ENCODE data around the gene GRHPR. TPM values are rescaled to one million over a fixed set of nuclear protein-coding genes. Genes with fewer than 3 reads are reported as not detected.

GRHPR gene
- total and polyA plus RNA-seq, 10 of the 15 experiments (the other 5 are each of a cell fraction or from before 2014, with no cell fraction given), result 52.4 to 194 (median 126) TPM

DNA sequence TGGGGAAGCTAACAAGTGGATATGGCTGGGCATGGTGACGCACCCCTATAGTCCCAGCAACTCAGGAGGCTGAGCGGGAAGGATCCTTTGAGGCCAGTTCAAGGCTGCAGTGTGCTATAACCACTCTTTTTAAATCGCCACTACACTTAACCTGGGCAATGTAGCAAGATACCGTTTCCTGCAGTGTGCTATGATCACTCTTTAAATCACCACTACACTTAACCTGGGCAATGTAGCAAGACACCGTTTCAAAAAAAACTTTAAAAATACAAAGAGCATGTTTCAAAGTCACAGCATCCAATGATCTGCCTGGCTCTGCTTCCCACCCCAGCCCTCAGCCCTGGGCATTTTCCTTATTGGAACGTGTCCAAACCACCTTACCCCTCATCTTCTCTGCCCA lies 14.5 kb downstream of the GRHPR start:
- POLR2A ChIA-PET, result no interaction called here
- 97% methylated on average over 6 of the region's 6 CpGs for WGBS (ENCODE audit: insufficient coverage, insufficient replicate concordance, low lambda C conversion rate, missing lambda C conversion rate)

More for the DNA sequence above, 14.5 kb downstream of the GRHPR start:
- no peaks in the 10 kb centered on the region for H3K27me3 ChIP-seq (replicated peaks in 1 of 2; ENCODE audit: control insufficient read depth in 2 of 2, insufficient read depth in 2 of 2, low read length in 1 of 2)
- CTCF ChIA-PET, result interaction anchor here (0.7 kb wide), 1 partner anchor 15 kb away, joined by 3 read pairs; no protein-coding TSS in a partner anchor
- no peaks in the 10 kb centered on the region for H3K4me1 ChIP-seq (ENCODE audit: control insufficient read depth, insufficient read depth, low read length)
- BruUV-seq (replicated peaks), result no TSS peak
- FAIRE-seq (no peak), ATAC-seq (no peak), DNase-seq (ENCODE audit: low read depth, low spot score) (no peak)
- no peaks in the 10 kb centered on the region for H3K9me3 ChIP-seq (replicated peaks; ENCODE audit: control insufficient read depth, insufficient read depth, low read length)
- H3K4me3 ChIP-seq, result no peak overlapping the region
- TF ChIP-seq GABPA (IDR thresholded peaks at IDR 0.05; ENCODE audit: low read depth) (no peak), ZNF622 (IDR thresholded peaks at IDR 0.05) (no peak), IKZF2 (IDR thresholded peaks at IDR 0.05) (no peak), NFYA (IDR thresholded peaks at IDR 0.05; ENCODE audit: borderline replicate concordance, low read depth, low read length) (no peak), SP1 (IDR thresholded peaks at IDR 0.05; ENCODE audit: low read depth, low read length) (no peak), POLR2A (IDR thresholded peaks at IDR 0.05; ENCODE audit: low read depth, low read length) (0 out of 2 replicates have a peak, but pooled peaks have one; percentile 5)
- TF ChIP-seq, protein P1, sequence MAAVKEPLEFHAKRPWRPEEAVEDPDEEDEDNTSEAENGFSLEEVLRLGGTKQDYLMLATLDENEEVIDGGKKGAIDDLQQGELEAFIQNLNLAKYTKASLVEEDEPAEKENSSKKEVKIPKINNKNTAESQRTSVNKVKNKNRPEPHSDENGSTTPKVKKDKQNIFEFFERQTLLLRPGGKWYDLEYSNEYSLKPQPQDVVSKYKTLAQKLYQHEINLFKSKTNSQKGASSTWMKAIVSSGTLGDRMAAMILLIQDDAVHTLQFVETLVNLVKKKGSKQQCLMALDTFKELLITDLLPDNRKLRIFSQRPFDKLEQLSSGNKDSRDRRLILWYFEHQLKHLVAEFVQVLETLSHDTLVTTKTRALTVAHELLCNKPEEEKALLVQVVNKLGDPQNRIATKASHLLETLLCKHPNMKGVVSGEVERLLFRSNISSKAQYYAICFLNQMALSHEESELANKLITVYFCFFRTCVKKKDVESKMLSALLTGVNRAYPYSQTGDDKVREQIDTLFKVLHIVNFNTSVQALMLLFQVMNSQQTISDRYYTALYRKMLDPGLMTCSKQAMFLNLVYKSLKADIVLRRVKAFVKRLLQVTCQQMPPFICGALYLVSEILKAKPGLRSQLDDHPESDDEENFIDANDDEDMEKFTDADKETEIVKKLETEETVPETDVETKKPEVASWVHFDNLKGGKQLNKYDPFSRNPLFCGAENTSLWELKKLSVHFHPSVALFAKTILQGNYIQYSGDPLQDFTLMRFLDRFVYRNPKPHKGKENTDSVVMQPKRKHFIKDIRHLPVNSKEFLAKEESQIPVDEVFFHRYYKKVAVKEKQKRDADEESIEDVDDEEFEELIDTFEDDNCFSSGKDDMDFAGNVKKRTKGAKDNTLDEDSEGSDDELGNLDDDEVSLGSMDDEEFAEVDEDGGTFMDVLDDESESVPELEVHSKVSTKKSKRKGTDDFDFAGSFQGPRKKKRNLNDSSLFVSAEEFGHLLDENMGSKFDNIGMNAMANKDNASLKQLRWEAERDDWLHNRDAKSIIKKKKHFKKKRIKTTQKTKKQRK (IDR thresholded peaks at IDR 0.05; ENCODE audit: low read depth, low read length), result no peak
- no peak overlapping the region for H3K27ac ChIP-seq (ENCODE audit: control insufficient read depth, insufficient read depth)
- no peak overlapping the region for H3K4me2 ChIP-seq (ENCODE audit: control insufficient read depth, insufficient read depth)
- in situ Hi-C loops (cut with MboI), result no loop called here
- H4K20me1 ChIP-seq (ENCODE audit: control insufficient read depth, insufficient read depth), result no peaks in the 10 kb centered on the region
- H2AFZ ChIP-seq (ENCODE audit: control insufficient read depth, low read depth, low read length), result no peak overlapping the region
- H3K79me2 ChIP-seq (ENCODE audit: control insufficient read depth, insufficient read depth, low read length), result no peaks in the 10 kb centered on the region; the same call in none of the 2 replicates
- RAD21 ChIA-PET (ENCODE audit: unreplicated experiment), result no interaction called here
- peaks cover 29 to 37% of the 10 kb centered on the region in 2 experiments for H3K36me3 ChIP-seq (ENCODE audit: control insufficient read depth in 2 of 2, insufficient read depth in 2 of 2, low read length in 1 of 2)
- SMC1A ChIA-PET (ENCODE audit: uncharacterized antibody, unreplicated experiment), result no interaction called here
- no peak overlapping the region for H3K9ac ChIP-seq (ENCODE audit: control insufficient read depth, insufficient read depth, low read length)
- intact Hi-C loops (cut with micrococcal nuclease; ENCODE audit: unreplicated experiment), result no loop called here

All from GM12878 (cell line).